Hematopoietic multipotent progenitor cell treated with erythropoietin and hydrocortisone succinate and interleukin-3 and kit ligand, for 8 days (in vitro differentiated cells): ENCODE results near the gene KLF14.
"Not testable (repeated sequence)": the region's sequence is repeated elsewhere in the genome, so short reads cannot be mapped to it uniquely, and the experiment has no call there.

Source experiments
- DNase-seq: peaks from one replicate; pipeline ENCODE4 v3.0.0-alpha.2; 2015

The KLF14 gene

DNA sequence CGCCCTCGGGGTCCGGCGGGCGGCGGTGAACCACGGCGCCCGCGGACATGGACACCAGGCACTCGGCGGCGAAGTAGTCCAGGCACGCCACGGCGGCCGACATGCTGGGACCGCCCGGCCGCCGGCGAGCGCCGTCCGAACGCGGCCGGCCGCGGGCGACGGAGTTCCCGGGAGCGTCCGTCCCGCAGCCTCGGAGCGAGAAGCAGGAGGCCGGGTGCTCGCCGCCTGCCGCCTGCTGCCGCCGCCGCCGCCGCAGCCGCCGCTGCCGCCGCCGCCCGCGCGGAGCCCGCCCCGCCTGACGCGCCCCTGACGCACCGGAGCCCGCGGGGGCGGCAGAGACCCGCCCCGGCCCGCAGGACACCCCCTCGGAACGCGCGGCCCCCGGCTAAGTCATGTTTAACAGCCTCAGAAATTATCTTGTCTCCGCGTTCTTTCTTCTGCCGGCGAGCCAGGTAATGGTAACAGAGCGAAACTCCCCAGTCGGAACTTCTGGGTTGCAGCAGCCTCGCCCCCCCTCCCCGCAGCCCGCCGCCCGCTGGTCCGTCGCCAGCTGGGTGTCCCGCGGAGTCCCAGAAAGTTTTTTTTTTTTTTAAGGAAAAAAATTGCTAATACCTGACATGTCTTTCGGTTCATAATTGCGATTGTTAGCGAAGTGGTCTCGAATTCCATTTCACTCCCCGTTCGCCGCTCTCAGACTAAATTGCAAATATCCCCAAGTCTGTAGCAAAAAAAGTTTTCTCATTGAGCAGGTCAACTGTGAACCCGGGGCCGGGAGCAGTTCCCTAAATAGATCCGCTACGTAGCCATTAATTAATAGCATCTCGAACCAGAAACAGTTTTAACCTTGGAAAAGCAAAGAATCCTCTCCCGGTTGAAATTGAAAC is at the start of gene KLF14:
KLF14 (minus strand) TSS at position 277 of the 884 bp plus-strand sequence; CDS start at position 103, 174 bp downstream.
- peak; percentile 8 for DNase-seq

GRCh38 chr7:130781346-130781745 is 47.3 kb upstream of the KLF14 start:
- no peak for DNase-seq

- no peak for DNase-seq
Measured at GRCh38 chr7:130777426-130777825, 43.4 kb upstream of the KLF14 start.

DNA sequence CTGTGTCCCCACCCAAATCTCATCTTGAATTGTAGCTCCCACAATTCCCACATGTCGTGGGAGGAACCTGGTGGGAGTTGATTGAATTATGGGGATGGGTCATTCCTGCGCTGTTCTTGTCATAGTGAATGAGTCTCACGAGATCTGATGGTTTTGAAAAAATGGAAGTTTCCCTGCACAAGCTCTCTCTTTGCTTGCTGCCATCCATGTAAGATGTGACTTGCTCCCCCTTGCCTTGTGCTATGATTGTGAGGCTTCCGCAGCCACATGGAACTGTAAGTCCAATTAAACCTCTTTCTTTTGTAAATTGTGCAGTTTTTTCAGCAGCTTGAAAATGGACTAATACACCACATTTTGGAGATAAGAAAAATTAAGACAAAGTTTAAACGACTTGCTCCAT is 38.4 kb upstream of the KLF14 start:
- not testable (repeated sequence) for DNase-seq

- DNase-seq = no peak
Measured at GRCh38 chr7:130768854-130769253, 34.8 kb upstream of the KLF14 start.

DNA sequence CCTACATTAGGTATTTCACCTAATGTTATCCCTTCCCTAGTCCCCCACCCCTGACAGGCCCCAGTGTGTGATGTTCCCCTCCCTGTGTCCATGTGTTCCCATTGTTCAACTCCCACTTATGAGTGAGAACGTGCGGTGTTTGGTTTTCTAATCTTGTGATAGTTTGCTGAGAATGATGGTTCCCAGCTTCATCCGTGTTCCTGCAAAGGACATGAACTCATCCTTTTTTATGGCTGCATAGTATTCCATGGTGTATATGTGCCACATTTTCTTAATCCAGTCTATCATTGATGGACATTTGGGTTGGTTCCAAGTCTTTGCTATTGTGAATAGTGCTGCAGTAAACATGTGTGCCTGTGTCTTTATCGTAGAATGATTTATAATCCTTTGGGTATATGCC is 30.6 kb upstream of the KLF14 start:
- DNase-seq = not testable (repeated sequence)

DNA sequence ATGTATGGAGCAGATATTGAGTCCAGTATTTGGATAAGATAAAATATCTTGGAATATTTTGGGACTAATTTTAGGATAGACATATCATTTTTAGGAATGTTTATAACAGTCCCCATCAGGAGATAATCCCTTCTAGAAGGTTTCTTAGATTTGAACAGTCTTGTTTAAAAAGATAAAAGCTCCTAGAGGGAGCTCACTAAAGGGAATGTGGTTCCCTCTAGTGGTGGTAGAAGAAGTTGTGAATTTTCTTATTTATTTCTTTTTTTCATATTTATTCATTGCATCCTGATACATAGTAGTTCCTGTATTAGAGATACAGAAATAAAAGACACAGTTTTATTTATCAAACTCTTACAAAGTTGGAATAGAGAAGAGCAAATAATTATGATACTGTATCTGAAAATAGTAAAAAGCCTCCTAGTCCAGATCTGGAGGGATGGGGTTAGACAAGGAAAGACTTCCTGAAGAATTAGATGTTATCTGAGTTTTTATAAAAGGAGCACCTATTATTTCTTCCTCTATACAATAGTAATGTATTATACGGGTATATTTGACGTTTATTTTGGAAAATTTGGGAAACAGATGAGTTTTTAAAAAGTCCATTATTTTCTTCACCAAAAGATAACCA is 24.5 kb upstream of the KLF14 start:
- peak; percentile 72 for DNase-seq

DNA sequence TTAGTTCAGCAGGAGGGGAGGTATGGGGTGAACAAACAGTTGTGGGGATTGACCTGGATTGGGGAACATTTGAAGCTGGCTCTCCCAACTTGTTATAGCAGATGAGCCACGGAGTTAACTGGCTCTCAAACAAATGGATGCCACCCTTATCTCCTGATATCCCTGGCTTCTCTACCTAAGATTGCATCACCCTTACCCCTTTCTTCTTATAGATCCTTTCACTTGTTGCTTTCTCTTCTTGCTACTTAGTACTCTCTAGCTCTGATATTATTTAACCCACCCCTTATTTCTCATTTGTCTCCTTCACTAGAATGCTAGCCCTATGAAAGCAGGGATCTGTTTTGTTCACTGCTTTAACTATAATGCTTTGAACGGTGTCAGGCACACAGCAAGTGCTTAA is 22.3 kb upstream of the KLF14 start:
- no peak for DNase-seq

GRCh38 chr7:130752424-130752823 is 18.4 kb upstream of the KLF14 start:
- DNase-seq = no peak

- DNase-seq = no peak
Measured at GRCh38 chr7:130750755-130751154, 16.7 kb upstream of the KLF14 start.

DNA sequence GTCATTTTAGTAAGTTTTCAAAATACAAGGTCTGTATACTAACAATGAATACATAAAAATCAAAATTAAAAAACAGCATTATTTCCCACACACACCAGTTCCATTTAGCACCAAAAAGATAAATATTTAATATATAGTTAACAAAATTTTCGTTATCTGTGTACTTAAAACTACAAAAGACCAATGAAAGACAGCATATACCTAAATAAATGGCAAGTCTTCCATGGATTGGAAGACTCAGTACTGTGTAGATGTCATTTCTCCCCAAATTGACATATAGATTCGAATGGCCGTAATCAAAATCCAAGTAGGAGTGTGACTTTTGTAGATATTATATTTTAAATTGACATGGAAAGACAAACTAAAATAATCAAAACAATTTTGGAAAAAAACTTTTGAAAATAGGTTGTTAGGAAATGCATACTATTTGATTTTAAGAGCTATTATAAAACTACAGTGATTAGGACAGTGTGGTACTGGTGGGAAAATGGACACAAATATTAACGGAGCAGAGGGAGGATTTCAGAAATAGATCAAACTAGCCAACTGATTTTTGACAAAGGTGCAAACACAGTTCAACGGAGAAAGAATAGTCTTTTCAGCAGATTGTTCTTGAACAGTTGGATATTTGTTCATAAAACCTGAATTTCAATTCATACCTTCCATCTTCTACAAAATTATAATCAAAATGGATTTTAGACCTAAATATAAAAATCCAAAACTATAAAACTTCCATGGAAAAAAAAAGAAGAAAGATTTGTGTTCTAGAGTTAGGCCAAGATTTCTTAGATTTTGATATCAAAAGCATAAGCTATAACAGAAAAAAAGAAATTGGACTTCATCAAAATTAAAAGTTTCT is 14.8 kb upstream of the KLF14 start:
- no peak for DNase-seq

- no peak for DNase-seq
Measured at GRCh38 chr7:130741331-130741995, 7.5 kb upstream of the KLF14 start.

GRCh38 chr7:130740606-130741005 is 6.6 kb upstream of the KLF14 start:
- no peak for DNase-seq

- DNase-seq = no peak
Measured at GRCh38 chr7:130736298-130736900, 2.4 kb upstream of the KLF14 start.

- DNase-seq = peak; percentile 20
Measured at GRCh38 chr7:130734815-130735716, 1.1 kb upstream of the KLF14 start.

DNA sequence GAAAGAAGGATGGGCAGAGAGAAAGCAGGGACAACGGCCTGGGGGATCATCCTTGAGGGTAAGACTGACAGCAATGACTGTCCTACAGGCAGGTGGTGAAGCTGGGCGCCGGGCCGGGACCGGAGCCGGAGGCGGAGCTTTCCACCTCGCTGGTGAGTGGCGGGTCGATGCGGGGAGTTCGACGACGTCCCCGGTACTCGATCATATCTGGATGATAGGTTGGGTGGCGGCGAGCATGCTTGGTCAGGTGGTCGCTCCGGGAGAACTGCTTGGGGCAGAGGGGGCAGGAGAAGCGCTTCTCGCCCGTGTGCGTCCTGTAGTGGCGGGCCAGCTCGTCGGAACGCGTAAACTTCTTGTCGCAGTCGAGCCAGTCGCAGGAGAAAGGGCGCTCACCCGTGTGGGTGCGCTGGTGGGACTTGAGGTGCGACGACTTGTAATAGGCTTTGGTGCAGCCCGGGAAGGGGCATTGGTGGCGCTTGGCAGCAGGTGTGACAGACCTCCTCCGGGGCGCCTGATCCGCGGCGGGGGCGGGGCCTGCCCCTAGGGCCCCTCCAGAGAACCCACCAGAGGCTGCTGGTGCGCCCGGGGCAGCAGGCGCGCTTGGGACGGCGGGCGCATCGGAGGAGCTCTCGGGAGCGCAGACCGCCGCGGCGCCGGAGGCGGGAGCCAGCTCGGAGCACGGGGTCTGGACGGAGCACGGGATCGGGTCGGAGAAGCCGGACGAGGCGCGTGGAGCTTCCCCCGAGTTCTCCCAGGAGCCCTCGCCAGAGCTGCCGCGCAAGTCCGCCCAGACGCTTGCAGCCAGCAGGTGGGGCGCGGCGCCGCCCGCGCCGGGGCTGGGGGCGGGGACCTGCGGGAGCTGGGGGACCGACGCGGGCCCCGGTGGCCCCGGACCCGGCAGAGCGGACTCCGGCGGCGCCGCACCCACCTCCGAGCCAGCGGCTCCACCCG is 752 bp downstream of the KLF14 start:
- no peak for DNase-seq

GRCh38 chr7:130723784-130724183 is 10.2 kb downstream of the KLF14 start:
- no peak for DNase-seq

DNA sequence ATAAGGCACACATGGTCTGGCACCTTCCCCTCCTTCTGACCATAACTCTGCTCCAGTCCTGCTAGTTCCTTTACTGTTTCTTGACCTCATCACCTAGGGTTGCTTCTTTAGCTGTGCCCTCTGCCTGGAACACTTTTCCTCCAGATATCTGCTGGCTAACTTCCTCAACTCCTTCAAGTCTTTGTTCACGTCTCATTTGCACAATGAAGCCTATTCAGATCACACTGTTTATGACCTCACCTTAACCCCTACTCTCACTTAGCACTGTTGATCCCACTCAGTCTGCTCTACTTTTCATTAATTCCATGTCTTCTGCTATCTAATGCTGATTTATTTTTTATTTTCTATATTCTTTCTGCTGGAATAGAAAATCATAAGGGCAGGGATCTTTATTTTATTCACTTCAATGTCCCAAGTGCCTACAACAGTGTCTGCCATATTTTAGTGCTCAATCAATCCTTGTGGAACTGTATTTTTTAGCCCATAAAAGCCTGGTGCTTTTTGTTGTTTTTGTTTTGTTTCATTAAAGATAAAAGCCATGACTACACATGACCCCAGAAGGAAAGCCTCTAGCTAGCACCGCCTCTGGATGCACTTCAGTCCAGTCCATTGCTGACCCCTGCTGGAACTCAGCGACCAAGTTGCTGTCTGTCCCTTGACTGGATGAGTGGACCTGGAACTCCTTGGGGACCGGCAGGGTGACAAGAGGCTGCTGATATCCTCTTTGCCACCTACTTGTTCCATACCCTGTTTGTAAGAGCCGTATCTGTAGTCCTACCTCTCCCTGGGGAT is 12.3 kb downstream of the KLF14 start:
- peak; percentile 57 for DNase-seq

GRCh38 chr7:130719541-130719940 is 14.5 kb downstream of the KLF14 start:
- DNase-seq = peak; percentile 27
